OCI-LY7 (cell line): ENCODE measurements around the gene GXYLT2. TPM values are rescaled to one million over a fixed set of nuclear protein-coding genes. Genes with fewer than 3 reads are reported as not detected.

Experiments
- BruUV-seq: library from RNA; stranded (reverse); fragments of 400-500 nt; replicated peaks from 2 replicates; lab custom pipeline; 2021; lab: Mats Ljungman, UMichigan
- CTCF ChIA-PET: fragments of 300-600 bp; sonication (Branson Sonifier 250); formaldehyde crosslinking; loops from one replicate; lab custom pipeline; 2022; ENCODE audit warnings: antibody characterized with exemption; ENCODE audit not compliant: unreplicated experiment; lab: Charles Lee
- POLR2A ChIA-PET: fragments of 300-600 bp; sonication (Branson Sonifier 250); formaldehyde crosslinking; loops from one replicate; lab custom pipeline; 2022; ENCODE audit warnings: antibody characterized with exemption; lab: Charles Lee
- DNase-seq: peaks from one replicate; pipeline ENCODE4 v3.0.0-alpha.2; 2015; ENCODE audit warnings: low spot score
- H2AFZ ChIP-seq: fragments of 200-600 bp; sonication (generic), shearing (Covaris generic); 2 replicates; pipeline ENCODE4 v1.6.1; 2014; ENCODE audit warnings: mild to moderate bottlenecking, antibody characterized with exemption, low read length, moderate library complexity
- H3K27ac ChIP-seq: fragments of 200-600 bp; sonication (generic); 2 replicates; pipeline ENCODE4 v1.5.1; 2014; ENCODE audit warnings: mixed run types, low read depth, mild to moderate bottlenecking, moderate library complexity, low read length, inconsistent platforms; ENCODE audit not compliant: poor library complexity, severe bottlenecking
- H3K36me3 ChIP-seq: fragments of 200-600 bp; sonication (generic); 2 replicates; pipeline ENCODE4 v1.6.1; 2014; ENCODE audit warnings: mild to moderate bottlenecking, antibody characterized with exemption, low read length, moderate library complexity, mixed read lengths; ENCODE audit not compliant: insufficient read depth
- H3K4me1 ChIP-seq: fragments of 200-600 bp; sonication (generic); 2 replicates; pipeline ENCODE4 v1.5.1; 2014; ENCODE audit warnings: mild to moderate bottlenecking, low read length; ENCODE audit not compliant: insufficient read depth, poor library complexity, severe bottlenecking
- H3K4me2 ChIP-seq: fragments of 200-600 bp; sonication (generic); 2 replicates; pipeline ENCODE4 v1.6.1; 2014; ENCODE audit warnings: mild to moderate bottlenecking, low read length
- H3K4me3 ChIP-seq: fragments of 200-600 bp; sonication (generic); 2 replicates; pipeline ENCODE4 v1.5.1; 2014; ENCODE audit warnings: mild to moderate bottlenecking, low read depth, low read length; ENCODE audit not compliant: poor library complexity, severe bottlenecking
- H3K79me2 ChIP-seq: fragments of 200-600 bp; sonication (generic); 2 replicates; pipeline ENCODE4 v1.6.1; 2016; ENCODE audit warnings: low read depth, mild to moderate bottlenecking, low read length, moderate library complexity, mixed read lengths; ENCODE audit not compliant: insufficient read depth
- H3K9me2 ChIP-seq: fragments of 200-600 bp; sonication (generic); 2 replicates; pipeline ENCODE4 v1.6.1; 2016; ENCODE audit warnings: mild to moderate bottlenecking, low read length, mixed read lengths; ENCODE audit not compliant: insufficient read depth
- H3K9me3 ChIP-seq: fragments of 200-600 bp; sonication (generic); 2 replicates; pipeline ENCODE4 v1.6.1; 2014; ENCODE audit warnings: mild to moderate bottlenecking, mixed run types, low read length, mixed read lengths
- H4K20me1 ChIP-seq: fragments of 200-600 bp; sonication (generic); 2 replicates; pipeline ENCODE4 v1.6.1; 2014; ENCODE audit warnings: mild to moderate bottlenecking, antibody characterized with exemption, low read length, moderate library complexity, mixed read lengths; ENCODE audit not compliant: insufficient read depth
- EZH2phosphoT487 ChIP-seq: fragments of 200-600 bp; sonication (generic); IDR thresholded peaks from 2 replicates; pipeline ENCODE4 v1.6.1; 2018; ENCODE audit warnings: low read depth, borderline replicate concordance, mild to moderate bottlenecking, mixed run types, antibody characterized with exemption, low read length, moderate library complexity, mixed read lengths
- intact Hi-C: fragments of 100-400 bp; cut with micrococcal nuclease; formaldehyde crosslinking; loops from one replicate; pipeline ENCODE4 v1.10.0; 2022; ENCODE audit not compliant: unreplicated experiment
- total RNA-seq, 2 experiments: library from RNA; depleted of rRNA in 1 of 2; stranded (reverse); fragments of >200 nt in 1 of 2; shearing (Covaris generic) in 1 of 2; gene quantifications; 2 replicates each; pipeline ENCODE4 v1.2.3, GENCODE V29; 2014 to 2022
- TF ChIP-seq, protein P1 (sequence below): fragments of 200-600 bp; sonication (generic); conservative IDR thresholded peaks from 2 replicates; pipeline ENCODE4 v1.5.1; 2014; ENCODE audit warnings: mild to moderate bottlenecking, antibody characterized with exemption, low read length, moderate library complexity, mixed read lengths

The GXYLT2 gene
- total RNA-seq, 2 experiments from 2014 or later = not detected

DNA sequence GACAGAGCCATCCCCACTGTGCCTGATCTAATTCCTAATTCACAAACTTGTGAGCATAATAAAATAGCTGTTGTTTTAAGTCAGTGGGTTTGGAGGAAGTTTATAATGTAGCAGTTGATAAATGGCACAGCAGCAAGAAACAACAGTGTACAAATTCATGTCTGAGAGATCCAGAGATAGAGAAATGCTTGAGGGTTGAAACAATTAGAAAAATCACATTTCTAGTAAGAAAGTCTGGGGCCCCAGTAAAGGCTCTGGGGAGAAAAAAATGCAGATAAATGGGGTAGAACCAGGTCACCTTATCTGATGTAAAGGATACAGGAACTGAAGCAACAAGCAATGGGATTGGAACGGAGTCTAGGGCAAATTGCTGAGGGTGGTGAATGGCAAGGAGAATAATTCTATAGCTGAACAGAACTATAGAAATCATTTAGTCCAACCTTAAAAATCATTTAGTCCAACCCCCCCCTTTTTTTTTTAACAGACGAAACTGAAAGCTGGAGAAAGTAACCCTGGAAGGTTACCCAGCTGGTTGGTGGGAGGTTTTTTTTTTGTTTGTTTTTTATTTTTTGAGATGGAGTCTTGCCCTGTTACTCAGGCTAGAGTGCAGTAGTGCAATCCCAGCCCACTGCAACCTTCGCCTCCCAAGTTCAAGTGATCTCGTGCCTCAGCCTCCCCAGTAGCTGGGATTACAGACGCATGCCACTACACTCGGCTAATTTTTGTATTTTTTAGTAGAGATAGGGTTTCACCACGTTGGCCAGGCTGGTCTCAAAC, 25.3 kb upstream of the GXYLT2 start:
- Histone ChIP-seq H4K20me1 (no peaks in the 10 kb centered on the region), H3K27ac (no peak overlapping the region), H3K4me3 (no peak overlapping the region), H3K9me3 (no peaks in the 10 kb centered on the region), H2AFZ (no peak overlapping the region), H3K79me2 (no peaks in the 10 kb centered on the region), H3K9me2 (no peaks in the 10 kb centered on the region), H3K4me1 (no peaks in the 10 kb centered on the region), H3K36me3 (no peaks in the 10 kb centered on the region), H3K4me2 (no peak overlapping the region)
- ChIA-PET POLR2A (interaction anchor here (0.6 kb wide), 1 partner anchor 195 kb away, joined by 3 read pairs; no protein-coding TSS in a partner anchor), CTCF (no interaction called here)
- TF ChIP-seq, protein P1, sequence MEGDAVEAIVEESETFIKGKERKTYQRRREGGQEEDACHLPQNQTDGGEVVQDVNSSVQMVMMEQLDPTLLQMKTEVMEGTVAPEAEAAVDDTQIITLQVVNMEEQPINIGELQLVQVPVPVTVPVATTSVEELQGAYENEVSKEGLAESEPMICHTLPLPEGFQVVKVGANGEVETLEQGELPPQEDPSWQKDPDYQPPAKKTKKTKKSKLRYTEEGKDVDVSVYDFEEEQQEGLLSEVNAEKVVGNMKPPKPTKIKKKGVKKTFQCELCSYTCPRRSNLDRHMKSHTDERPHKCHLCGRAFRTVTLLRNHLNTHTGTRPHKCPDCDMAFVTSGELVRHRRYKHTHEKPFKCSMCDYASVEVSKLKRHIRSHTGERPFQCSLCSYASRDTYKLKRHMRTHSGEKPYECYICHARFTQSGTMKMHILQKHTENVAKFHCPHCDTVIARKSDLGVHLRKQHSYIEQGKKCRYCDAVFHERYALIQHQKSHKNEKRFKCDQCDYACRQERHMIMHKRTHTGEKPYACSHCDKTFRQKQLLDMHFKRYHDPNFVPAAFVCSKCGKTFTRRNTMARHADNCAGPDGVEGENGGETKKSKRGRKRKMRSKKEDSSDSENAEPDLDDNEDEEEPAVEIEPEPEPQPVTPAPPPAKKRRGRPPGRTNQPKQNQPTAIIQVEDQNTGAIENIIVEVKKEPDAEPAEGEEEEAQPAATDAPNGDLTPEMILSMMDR = no peak
- no peak for TF ChIP-seq EZH2phosphoT487
- DNase-seq = no peak
- intact Hi-C loops = no loop called here
- no TSS peak for BruUV-seq

DNA sequence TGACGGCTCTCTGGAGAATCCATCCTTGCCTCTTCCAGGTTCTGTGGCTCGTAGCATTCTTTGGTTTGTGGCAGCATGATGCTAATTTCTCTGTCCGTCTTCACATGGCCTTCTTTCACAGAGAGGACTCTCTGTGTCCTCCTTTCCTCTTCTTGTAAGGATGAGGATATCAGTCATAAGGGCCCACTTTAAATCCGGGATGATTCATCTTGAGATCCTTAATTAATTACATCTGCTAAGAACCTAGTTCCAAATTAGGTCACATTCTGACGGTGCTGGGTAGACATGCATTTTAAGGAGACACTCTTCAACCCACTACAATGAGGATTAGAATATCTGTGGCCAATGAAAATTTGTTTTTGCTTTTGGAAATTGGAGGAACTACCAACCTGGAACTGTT, 15.7 kb upstream of the GXYLT2 start:
- TF ChIP-seq EZH2phosphoT487 = no peak
- TF ChIP-seq, protein P1 = no peak
- BruUV-seq = no TSS peak
- intact Hi-C loops = no loop called here
- H3K9me3 ChIP-seq = no peaks in the 10 kb centered on the region
- H4K20me1 ChIP-seq = no peaks in the 10 kb centered on the region
- ChIA-PET CTCF (no interaction called here), POLR2A (no interaction called here)
- H3K79me2 ChIP-seq = no peaks in the 10 kb centered on the region
- no peak for DNase-seq
- H3K9me2 ChIP-seq = no peaks in the 10 kb centered on the region
- H3K4me1 ChIP-seq = no peaks in the 10 kb centered on the region
- H3K36me3 ChIP-seq = no peaks in the 10 kb centered on the region
- H3K27ac ChIP-seq = no peak overlapping the region
- H3K4me2 ChIP-seq = no peak overlapping the region
- no peak overlapping the region for H3K4me3 ChIP-seq
- H2AFZ ChIP-seq = no peak overlapping the region

DNA sequence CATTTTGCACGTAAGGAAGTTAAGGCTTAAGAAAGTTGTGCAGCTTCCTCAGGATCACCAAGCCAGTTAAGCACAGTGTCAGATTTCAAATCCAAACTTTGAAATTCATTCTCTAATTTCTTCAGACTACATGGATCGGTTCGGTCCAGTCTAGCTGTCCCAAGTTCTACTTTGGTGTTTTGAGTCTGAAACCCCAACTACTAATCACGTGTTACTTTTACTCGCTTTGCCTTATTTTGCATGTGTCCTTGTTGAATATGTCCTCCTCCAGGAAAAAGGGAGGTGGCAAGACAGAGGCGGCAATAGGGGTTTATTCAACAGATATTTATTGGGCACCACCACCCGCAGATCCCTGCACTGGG, 522 bp upstream of the GXYLT2 start:
- ChIA-PET POLR2A (interaction anchor here (0.6 kb wide), 1 partner anchor 1198 kb away, joined by 3 read pairs; no protein-coding TSS in a partner anchor), CTCF (no interaction called here)
- H3K9me2 ChIP-seq = no peaks in the 10 kb centered on the region
- 0 out of 2 replicates have a peak, but pooled peaks cover 3% of the 10 kb centered on the region for H3K9me3 ChIP-seq
- H3K27ac ChIP-seq = no peak overlapping the region
- DNase-seq = no peak
- no TSS peak for BruUV-seq
- intact Hi-C loops = no loop called here
- H3K79me2 ChIP-seq = no peaks in the 10 kb centered on the region
- H3K4me2 ChIP-seq = peak overlapping the region; percentile 46; the same call in 1 of the 2 replicates
- H3K36me3 ChIP-seq = no peaks in the 10 kb centered on the region
- no peaks in the 10 kb centered on the region for H3K4me1 ChIP-seq
- H3K4me3 ChIP-seq = no peak overlapping the region
- TF ChIP-seq, protein P1 = no peak
- no peak for TF ChIP-seq EZH2phosphoT487
- no peak overlapping the region for H2AFZ ChIP-seq
- no peaks in the 10 kb centered on the region for H4K20me1 ChIP-seq
